Endodermal cell (in vitro differentiated cells): ENCODE measurements around the gene STUB1. TPM values are rescaled to one million over a fixed set of nuclear protein-coding genes. Genes with fewer than 3 reads are reported as not detected.

Experiments used
- DNase-seq: peaks from one replicate; pipeline ENCODE4 v3.0.0-alpha.2; 2017
- H3K27ac ChIP-seq: 2 replicates; pipeline ENCODE4 v1.5.1; 2013; ENCODE audit warnings: mild to moderate bottlenecking, low read depth, low read length, moderate library complexity
- H3K27me3 ChIP-seq: 2 replicates; pipeline ENCODE4 v1.6.1; 2013; ENCODE audit warnings: mild to moderate bottlenecking, low read length, moderate library complexity; ENCODE audit not compliant: insufficient read depth, control insufficient read depth, poor library complexity, severe bottlenecking
- H3K36me3 ChIP-seq: 2 replicates; pipeline ENCODE4 v1.7.0; 2013; ENCODE audit warnings: mild to moderate bottlenecking, low read length, moderate library complexity; ENCODE audit not compliant: control insufficient read depth, insufficient read depth
- H3K4me1 ChIP-seq: one replicate; pipeline ENCODE4 v1.7.0; 2013; ENCODE audit warnings: low read length; ENCODE audit not compliant: control insufficient read depth, insufficient read depth
- H3K4me3 ChIP-seq: 2 replicates; pipeline ENCODE4 v1.5.1; 2013; ENCODE audit warnings: mild to moderate bottlenecking, low read length, moderate library complexity
- H3K9ac ChIP-seq: 2 replicates; pipeline ENCODE4 v1.6.1; 2013; ENCODE audit warnings: mild to moderate bottlenecking, low read length, moderate library complexity; ENCODE audit not compliant: poor library complexity, severe bottlenecking; ENCODE audit errors: extremely low read depth
- H3K9me3 ChIP-seq: 2 replicates; pipeline ENCODE4 v1.6.1; 2013; ENCODE audit warnings: mild to moderate bottlenecking, low read length, moderate library complexity; ENCODE audit not compliant: control insufficient read depth
- H3K27ac Mint-ChIP-seq: 2 replicates; pipeline ENCODE4 v1.8.0; 2020; ENCODE audit warnings: mixed read lengths
- H3K27me3 Mint-ChIP-seq: 2 replicates; pipeline ENCODE4 v1.8.0; 2021; ENCODE audit warnings: mild to moderate bottlenecking, mixed read lengths; ENCODE audit not compliant: insufficient read depth
- H3K36me3 Mint-ChIP-seq: 2 replicates; pipeline ENCODE4 v1.8.0; 2020; ENCODE audit warnings: low read depth, mixed read lengths
- H3K4me1 Mint-ChIP-seq: 2 replicates; pipeline ENCODE4 v1.8.0; 2020; ENCODE audit warnings: mixed read lengths
- H3K4me3 Mint-ChIP-seq: 2 replicates; pipeline ENCODE4 v1.8.0; 2020; ENCODE audit warnings: mild to moderate bottlenecking, moderate library complexity, mixed read lengths
- H3K9me3 Mint-ChIP-seq: 2 replicates; pipeline ENCODE4 v1.8.0; 2020; ENCODE audit warnings: mild to moderate bottlenecking, mixed read lengths
- WGBS, 2 experiments: methylation state at CpG; one replicate each; pipeline versions ENCODE4 v1.1.5 to v1.1.7; 2013; ENCODE audit warnings: missing lambda C conversion rate in 2 of 2, mixed read lengths in 1 of 2; ENCODE audit not compliant: insufficient coverage in 1 of 2, insufficient read length in 1 of 2; 5-methylcytosine and 5-hydroxymethylcytosine counted together
- total RNA-seq, 2 donors: library from RNA; stranded (reverse); fragmentation: NEBNext Ultra II Directional in 1 of 2; extraction: Animal tissue kit (Norgen Biotek cat#: 25700) in 1 of 2; gene quantifications; 2 replicates in 1 of 2; 3 replicates in 1 of 2; pipeline ENCODE4 v1.2.1, GENCODE V29; 2021
- TF ChIP-seq, protein P1 (sequence below): fragments of 200-600 bp; sonication (generic); conservative IDR thresholded peaks from 2 replicates; pipeline ENCODE4 v1.5.0; 2021; ENCODE audit warnings: antibody characterized with exemption, mild to moderate bottlenecking

The STUB1 gene
- total RNA-seq, 2 donors from 2014 or later: 105 to 124 TPM

DNA sequence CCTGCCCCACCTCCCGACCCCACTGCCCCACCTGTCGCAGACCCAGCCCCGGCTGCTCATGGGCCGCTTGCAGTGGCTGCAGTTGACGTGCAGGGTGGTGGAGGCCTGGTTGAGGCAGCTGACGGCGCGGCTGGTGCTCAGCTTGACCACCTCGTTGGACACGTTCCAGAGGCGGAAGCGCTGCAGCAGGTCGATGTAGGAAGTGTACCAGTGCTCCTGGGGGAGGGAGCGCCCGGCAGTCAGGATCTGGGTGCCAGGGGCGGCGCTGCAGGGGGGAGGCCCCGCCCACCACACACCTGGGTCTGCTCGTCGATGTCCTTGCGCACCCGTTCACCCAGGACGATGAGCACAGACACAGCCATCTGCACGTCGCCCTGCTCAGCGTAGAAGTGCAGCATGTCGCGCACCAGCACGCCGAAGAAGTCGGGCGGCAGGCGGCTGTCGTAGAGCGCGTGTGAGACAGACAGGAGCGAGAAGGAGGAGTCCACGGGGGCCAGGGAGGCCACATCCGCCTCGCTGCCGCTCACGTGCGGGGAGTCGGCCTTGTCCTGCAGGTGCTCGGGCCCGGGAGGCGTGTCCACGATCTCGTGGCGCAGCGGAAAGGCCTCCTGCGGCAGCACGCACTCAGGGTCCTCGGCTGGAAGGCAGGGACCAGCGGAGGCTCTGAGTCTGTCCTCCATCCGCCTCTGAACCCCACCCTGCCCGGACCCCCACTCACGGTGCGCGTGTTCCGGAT is 4.9 kb downstream of the STUB1 start:
- H3K4me3 Mint-ChIP-seq: no peak overlapping the region

DNA sequence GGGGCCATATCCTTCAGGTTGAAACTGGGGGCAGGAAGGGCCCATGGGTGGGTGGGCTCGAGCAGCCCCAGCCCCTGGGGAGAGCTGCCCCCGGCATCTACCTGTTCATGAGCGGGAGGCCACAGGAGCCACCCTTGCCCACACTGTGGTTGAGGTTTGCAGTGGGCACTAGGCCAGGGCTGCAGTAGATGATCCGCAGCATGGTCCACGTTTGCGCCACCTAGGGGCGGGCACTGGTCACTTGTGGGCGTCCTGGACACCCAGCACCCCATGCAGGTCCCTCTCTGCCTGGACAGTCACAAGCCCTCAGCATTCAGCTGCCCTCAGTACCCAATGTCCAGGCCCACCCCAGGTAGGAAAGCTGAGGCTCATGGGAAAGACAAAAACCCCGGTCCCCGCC is 5.8 kb downstream of the STUB1 start:
- H3K36me3 Mint-ChIP-seq: peaks cover 35% of the 10 kb centered on the region
- peaks cover 36% of the 10 kb centered on the region for H3K36me3 ChIP-seq
- TF ChIP-seq, protein P1, sequence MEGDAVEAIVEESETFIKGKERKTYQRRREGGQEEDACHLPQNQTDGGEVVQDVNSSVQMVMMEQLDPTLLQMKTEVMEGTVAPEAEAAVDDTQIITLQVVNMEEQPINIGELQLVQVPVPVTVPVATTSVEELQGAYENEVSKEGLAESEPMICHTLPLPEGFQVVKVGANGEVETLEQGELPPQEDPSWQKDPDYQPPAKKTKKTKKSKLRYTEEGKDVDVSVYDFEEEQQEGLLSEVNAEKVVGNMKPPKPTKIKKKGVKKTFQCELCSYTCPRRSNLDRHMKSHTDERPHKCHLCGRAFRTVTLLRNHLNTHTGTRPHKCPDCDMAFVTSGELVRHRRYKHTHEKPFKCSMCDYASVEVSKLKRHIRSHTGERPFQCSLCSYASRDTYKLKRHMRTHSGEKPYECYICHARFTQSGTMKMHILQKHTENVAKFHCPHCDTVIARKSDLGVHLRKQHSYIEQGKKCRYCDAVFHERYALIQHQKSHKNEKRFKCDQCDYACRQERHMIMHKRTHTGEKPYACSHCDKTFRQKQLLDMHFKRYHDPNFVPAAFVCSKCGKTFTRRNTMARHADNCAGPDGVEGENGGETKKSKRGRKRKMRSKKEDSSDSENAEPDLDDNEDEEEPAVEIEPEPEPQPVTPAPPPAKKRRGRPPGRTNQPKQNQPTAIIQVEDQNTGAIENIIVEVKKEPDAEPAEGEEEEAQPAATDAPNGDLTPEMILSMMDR: peak; percentile 71
- peaks cover 4% of the 10 kb centered on the region for H3K27me3 Mint-ChIP-seq
- 85 to 86% methylated on average over 9 to 10 of the region's 10 CpGs for WGBS, 2 experiments
- H3K27ac Mint-ChIP-seq: no peak overlapping the region
- H3K4me3 ChIP-seq: no peak overlapping the region
- H3K27ac ChIP-seq: no peak overlapping the region
- peak overlapping the region; percentile 24 for H3K4me3 Mint-ChIP-seq
- no peak overlapping the region for H3K9ac ChIP-seq
- DNase-seq: peak; percentile 84
- H3K27me3 ChIP-seq: peaks cover 4% of the 10 kb centered on the region
- H3K4me1 ChIP-seq: peaks cover 23% of the 10 kb centered on the region
- peaks cover 16% of the 10 kb centered on the region for H3K4me1 Mint-ChIP-seq
- no peaks in the 10 kb centered on the region for H3K9me3 Mint-ChIP-seq
- no peaks in the 10 kb centered on the region for H3K9me3 ChIP-seq

More for the DNA sequence above, 4.9 kb downstream of the STUB1 start:
- Histone ChIP-seq H3K27me3 (no peaks in the 10 kb centered on the region), H3K36me3 (peaks cover 36% of the 10 kb centered on the region), H3K4me3 (no peak overlapping the region), H3K4me1 (peaks cover 23% of the 10 kb centered on the region), H3K9me3 (no peaks in the 10 kb centered on the region), H3K9ac (no peak overlapping the region), H3K27ac (no peak overlapping the region)
- H3K36me3 Mint-ChIP-seq: peaks cover 36% of the 10 kb centered on the region
- no peaks in the 10 kb centered on the region for H3K27me3 Mint-ChIP-seq
- H3K9me3 Mint-ChIP-seq: no peaks in the 10 kb centered on the region
- DNase-seq: no peak
- no peak overlapping the region for H3K27ac Mint-ChIP-seq
- H3K4me1 Mint-ChIP-seq: peaks cover 17% of the 10 kb centered on the region
- TF ChIP-seq, protein P1: no peak
- 96% methylated on average over 56 to 61 of the region's 61 CpGs for WGBS, 2 experiments

DNA sequence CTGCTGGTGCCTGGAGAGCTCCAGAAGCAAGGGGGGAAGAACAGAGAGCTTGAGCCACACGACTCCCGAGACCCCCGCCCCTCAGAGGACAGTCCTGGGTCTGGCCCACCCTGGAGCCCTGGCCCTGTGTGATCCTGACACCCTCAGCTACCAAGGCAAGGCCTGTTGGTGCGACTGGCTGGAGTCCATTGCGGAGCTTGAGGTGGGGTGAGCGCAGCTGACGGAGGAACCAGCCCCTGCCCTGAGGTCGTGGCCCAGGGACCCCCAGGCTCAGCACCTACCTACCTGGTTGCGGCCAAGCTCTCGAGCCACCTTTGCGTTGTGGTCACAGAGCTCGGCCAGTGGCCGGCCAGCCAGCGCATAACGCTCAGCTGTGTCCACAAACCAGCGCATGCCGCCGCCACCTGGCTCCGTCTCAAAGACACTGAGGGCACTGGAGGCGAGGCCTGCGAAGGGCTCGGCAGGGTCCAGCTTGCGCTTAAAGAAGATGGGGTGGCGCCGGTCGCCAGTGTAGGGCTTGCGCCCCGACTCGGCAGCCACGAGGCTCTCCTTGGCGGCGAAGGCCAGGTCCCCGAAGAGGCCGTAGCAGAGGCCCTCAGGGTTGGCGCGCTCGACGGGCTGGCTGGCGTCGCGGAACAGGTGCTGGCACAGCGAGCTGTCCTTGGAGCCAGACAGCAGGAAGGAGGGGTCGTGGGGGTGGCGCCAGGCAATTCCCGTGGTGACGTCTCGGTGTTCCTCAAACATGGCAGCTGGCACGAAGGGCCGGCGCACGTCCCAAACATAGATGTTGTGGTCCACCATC is 6.5 kb downstream of the STUB1 start:
- DNase-seq: no peak
- Histone ChIP-seq H3K27ac (no peak overlapping the region), H3K27me3 (peaks cover 11% of the 10 kb centered on the region), H3K9me3 (no peaks in the 10 kb centered on the region), H3K9ac (no peak overlapping the region), H3K4me3 (no peak overlapping the region), H3K36me3 (peaks cover 30% of the 10 kb centered on the region), H3K4me1 (peaks cover 17% of the 10 kb centered on the region)
- H3K4me1 Mint-ChIP-seq: peaks cover 10% of the 10 kb centered on the region
- H3K36me3 Mint-ChIP-seq: peaks cover 29% of the 10 kb centered on the region
- peaks cover 11% of the 10 kb centered on the region for H3K27me3 Mint-ChIP-seq
- no peak overlapping the region for H3K4me3 Mint-ChIP-seq
- no peaks in the 10 kb centered on the region for H3K9me3 Mint-ChIP-seq
- H3K27ac Mint-ChIP-seq: no peak overlapping the region
- TF ChIP-seq, protein P1: no peak
- 96 to 98% methylated on average over 36 to 51 of the region's 51 CpGs for WGBS, 2 experiments
